GM23338 (cell line): ENCODE measurements around the gene VAMP2. TPM values are rescaled to one million over a fixed set of nuclear protein-coding genes. Genes with fewer than 3 reads are reported as not detected.

ENCODE experiments used
- ATAC-seq: fragments of 200-7000 bp; cut with Tn5 transposase; 3 replicates; pipeline ENCODE4 v1.9.1; 2020
- DNase-seq: peaks from one replicate; pipeline ENCODE4 v3.0.0-alpha.2; 2015; ENCODE audit warnings: low spot score
- H2AFZ ChIP-seq: fragments of 200-600 bp; sonication (generic); 2 replicates; pipeline ENCODE4 v1.8.0; 2016; ENCODE audit warnings: antibody characterized with exemption, mild to moderate bottlenecking, moderate library complexity
- H3F3A ChIP-seq: fragments of 200-600 bp; sonication (generic); replicated peaks from 2 replicates; pipeline ENCODE4 v1.8.0; 2017; ENCODE audit warnings: antibody characterized with exemption, mixed run types, low read depth
- H3K27ac ChIP-seq: fragments of 200-600 bp; sonication (generic); 2 replicates; pipeline ENCODE4 v1.6.1; 2016; ENCODE audit warnings: low read depth
- H3K27me3 ChIP-seq: fragments of 200-600 bp; sonication (generic); 2 replicates; pipeline ENCODE4 v1.8.0; 2016; ENCODE audit warnings: mild to moderate bottlenecking, mixed run types, moderate library complexity; ENCODE audit not compliant: insufficient read depth
- H3K36me3 ChIP-seq: fragments of 200-600 bp; sonication (generic); 2 replicates; pipeline ENCODE4 v1.8.0; 2016; ENCODE audit warnings: mild to moderate bottlenecking; ENCODE audit not compliant: insufficient read depth
- H3K4me1 ChIP-seq: fragments of 200-600 bp; sonication (generic); 2 replicates; pipeline ENCODE4 v1.8.0; 2016; ENCODE audit warnings: mild to moderate bottlenecking, moderate library complexity; ENCODE audit not compliant: insufficient read depth
- H3K4me2 ChIP-seq: fragments of 200-600 bp; sonication (generic); 2 replicates; pipeline ENCODE4 v1.7.1; 2017; ENCODE audit warnings: mixed run types
- H3K4me3 ChIP-seq: fragments of 200-600 bp; sonication (generic); 2 replicates; pipeline ENCODE4 v1.6.1; 2016; ENCODE audit warnings: mixed run types
- H3K79me2 ChIP-seq: fragments of 200-600 bp; sonication (generic); replicated peaks from 2 replicates; pipeline ENCODE4 v1.8.0; 2017; ENCODE audit warnings: mild to moderate bottlenecking; ENCODE audit not compliant: insufficient read depth
- H3K9me2 ChIP-seq: fragments of 200-600 bp; sonication (generic); 2 replicates; pipeline ENCODE4 v1.8.0; 2017; ENCODE audit not compliant: insufficient read depth
- H4K20me1 ChIP-seq: fragments of 200-600 bp; sonication (generic); replicated peaks from 2 replicates; pipeline ENCODE4 v1.8.0; 2017; ENCODE audit warnings: mild to moderate bottlenecking; ENCODE audit not compliant: insufficient read depth
- H3K27ac Mint-ChIP-seq: 2 replicates; pipeline ENCODE4 v1.8.0; 2020; ENCODE audit warnings: inconsistent platforms, mild to moderate bottlenecking, moderate library complexity, mixed read lengths
- H3K27me3 Mint-ChIP-seq: 3 replicates; pipeline ENCODE4 v1.8.0; 2022; ENCODE audit warnings: low read depth, mild to moderate bottlenecking, moderate library complexity, mixed read lengths, inconsistent platforms; ENCODE audit not compliant: insufficient read depth, poor library complexity
- H3K36me3 Mint-ChIP-seq: 3 replicates; pipeline ENCODE4 v1.8.0; 2021; ENCODE audit warnings: low read depth, mild to moderate bottlenecking, inconsistent platforms, moderate library complexity, mixed read lengths
- H3K4me1 Mint-ChIP-seq: 3 replicates; pipeline ENCODE4 v1.8.0; 2020; ENCODE audit warnings: mild to moderate bottlenecking, inconsistent platforms, mixed read lengths
- H3K4me3 Mint-ChIP-seq: 3 replicates; pipeline ENCODE4 v1.8.0; 2021; ENCODE audit warnings: moderate library complexity, mild to moderate bottlenecking, inconsistent platforms, mixed read lengths
- H3K9me3 Mint-ChIP-seq: 3 replicates; pipeline ENCODE4 v1.8.0; 2020; ENCODE audit warnings: moderate library complexity, mild to moderate bottlenecking, inconsistent platforms, mixed read lengths
- CREB1 ChIP-seq: fragments of 250-450 bp; sonication (Bioruptor Pico); IDR thresholded peaks from 2 replicates; pipeline ENCODE4 v1.5.0; 2020; ENCODE audit warnings: low read depth, mild to moderate bottlenecking, moderate library complexity
- EZH2 ChIP-seq: fragments of 200-600 bp; sonication (generic); IDR thresholded peaks from one replicate; pipeline ENCODE4 v1.8.0; 2017; ENCODE audit warnings: antibody characterized with exemption, mild to moderate bottlenecking, low read depth; ENCODE audit not compliant: unreplicated experiment
- EZH2phosphoT487 ChIP-seq: fragments of 200-600 bp; sonication (generic); IDR thresholded peaks from one replicate; pipeline ENCODE4 v1.8.1; 2018; ENCODE audit warnings: antibody characterized with exemption; ENCODE audit not compliant: unreplicated experiment
- JUNB ChIP-seq: IDR thresholded peaks from one replicate; pipeline ENCODE4 v1.6.1; 2016; ENCODE audit warnings: antibody characterized with exemption; ENCODE audit not compliant: unreplicated experiment
- NANOG ChIP-seq: IDR thresholded peaks from 2 replicates; pipeline ENCODE4 v1.6.1; 2016; ENCODE audit warnings: antibody characterized with exemption, borderline replicate concordance
- POLR2AphosphoS5 ChIP-seq: IDR thresholded peaks from 2 replicates; pipeline ENCODE4 v1.6.1; 2016; ENCODE audit warnings: antibody characterized with exemption, low read depth
- REST ChIP-seq: IDR thresholded peaks from one replicate; pipeline ENCODE4 v1.6.1; 2018; ENCODE audit warnings: antibody characterized with exemption; ENCODE audit not compliant: unreplicated experiment
- STAT1 ChIP-seq: IDR thresholded peaks from one replicate; pipeline ENCODE4 v1.6.1; 2016; ENCODE audit warnings: antibody characterized with exemption; ENCODE audit not compliant: unreplicated experiment
- ZNF114 ChIP-seq: fragments of 250-450 bp; sonication (Bioruptor Pico); IDR thresholded peaks from 2 replicates; pipeline ENCODE4 v1.5.0; 2020; ENCODE audit warnings: mild to moderate bottlenecking, moderate library complexity
- ZNF331 ChIP-seq: fragments of 250-450 bp; sonication (Bioruptor Pico); IDR thresholded peaks from 2 replicates; pipeline ENCODE4 v1.5.0; 2020; ENCODE audit warnings: low read depth, mild to moderate bottlenecking, moderate library complexity
- polyA plus RNA-seq: library from polyadenylated mRNA; unstranded; fragments of >200 nt; fragmentation: Nextera tagmentation; extraction: Ambion mirVana; gene quantifications from 2 replicates; pipeline ENCODE4 v1.2.1, GENCODE V29; 2016
- total RNA-seq: library from RNA; depleted of rRNA; stranded (reverse); fragments of >200 nt; shearing (Covaris generic); gene quantifications from 2 replicates; pipeline ENCODE4 v1.2.3, GENCODE V29; 2014

The VAMP2 gene
- total and polyA plus RNA-seq, 2 experiments from 2014 or later, result 6.9 to 32.3 TPM

- Mint-ChIP-seq H3K4me3 (no peak overlapping the region), H3K4me1 (no peaks in the 10 kb centered on the region), H3K36me3 (peaks cover 43% of the 10 kb centered on the region), H3K27ac (no peak overlapping the region), H3K9me3 (peaks cover 4% of the 10 kb centered on the region; the same call in 1 of the 3 replicates), H3K27me3 (peaks cover 7% of the 10 kb centered on the region)
- H4K20me1 ChIP-seq, result no peaks in the 10 kb centered on the region
- peaks cover 17% of the 10 kb centered on the region for H3F3A ChIP-seq
- TF ChIP-seq REST (no peak), POLR2AphosphoS5 (no peak), NANOG (no peak), STAT1 (no peak), ZNF114 (CRISPR knock-in tag) (no peak), ZNF331 (no peak), JUNB (no peak), CREB1 (CRISPR knock-in tag) (no peak), EZH2 (no peak)
- H3K27ac ChIP-seq, result no peak overlapping the region
- H3K79me2 ChIP-seq, result no peaks in the 10 kb centered on the region
- peaks cover 7% of the 10 kb centered on the region; the same call in 1 of the 2 replicates for H3K36me3 ChIP-seq
- H3K27me3 ChIP-seq, result peaks cover 1% of the 10 kb centered on the region; the same call in 1 of the 2 replicates
- no peak for DNase-seq
- ATAC-seq, result no peak
- H2AFZ ChIP-seq, result no peak overlapping the region
- no peaks in the 10 kb centered on the region for H3K9me2 ChIP-seq
- no peak overlapping the region for H3K4me2 ChIP-seq
- H3K4me3 ChIP-seq, result no peak overlapping the region
- H3K4me1 ChIP-seq, result no peaks in the 10 kb centered on the region
Observed at GRCh38 chr17:8142887-8143580, 19.7 kb downstream of the VAMP2 start.

- H3K36me3 ChIP-seq, result peaks cover 7% of the 10 kb centered on the region; the same call in 1 of the 2 replicates
Observed at GRCh38 chr17:8142158-8142886, 20.4 kb downstream of the VAMP2 start.

More at GRCh38 chr17:8142158-8142886, 20.4 kb downstream of the VAMP2 start:
- Histone ChIP-seq H3K4me2 (no peak overlapping the region), H3K27me3 (peaks cover 8% of the 10 kb centered on the region), H2AFZ (no peak overlapping the region), H3K79me2 (no peaks in the 10 kb centered on the region), H3K9me2 (no peaks in the 10 kb centered on the region), H3K27ac (no peak overlapping the region), H4K20me1 (no peaks in the 10 kb centered on the region), H3K4me3 (no peak overlapping the region), H3F3A (peaks cover 22% of the 10 kb centered on the region), H3K4me1 (peaks cover 6% of the 10 kb centered on the region; the same call in 1 of the 2 replicates)
- peaks cover 38% of the 10 kb centered on the region for H3K36me3 Mint-ChIP-seq
- H3K27me3 Mint-ChIP-seq, result peaks cover 6% of the 10 kb centered on the region
- no peak overlapping the region for H3K27ac Mint-ChIP-seq
- DNase-seq (no peak), ATAC-seq (no peak)
- H3K4me3 Mint-ChIP-seq, result no peak overlapping the region
- TF ChIP-seq STAT1 (no peak), EZH2phosphoT487 (no peak)
- peaks cover 4% of the 10 kb centered on the region; the same call in 1 of the 3 replicates for H3K9me3 Mint-ChIP-seq
- H3K4me1 Mint-ChIP-seq, result no peaks in the 10 kb centered on the region
